Measurements from ENCODE around the gene DARS2.

The DARS2 gene

DNA sequence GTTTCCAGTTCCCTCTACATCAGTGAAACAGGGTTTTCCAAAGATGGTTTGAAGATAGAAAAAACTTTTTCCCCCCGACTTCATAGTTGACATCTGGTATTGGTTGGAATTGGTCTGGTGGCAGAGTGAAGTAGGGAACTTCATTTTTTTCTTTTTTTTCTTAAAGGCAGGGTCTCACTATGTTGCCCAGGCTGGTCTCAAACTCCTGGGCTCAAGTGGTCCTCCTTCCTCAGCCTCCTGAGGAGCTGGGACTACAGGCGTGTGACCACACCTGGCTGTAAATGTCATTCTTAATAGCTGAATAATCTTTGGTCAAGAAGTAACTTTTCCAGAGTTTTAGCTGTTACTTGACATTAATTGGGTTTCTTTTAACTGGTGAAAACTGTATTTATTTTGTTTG lies 65.4 kb downstream of the DARS2 start:
- DNase-seq: no peak

DNA sequence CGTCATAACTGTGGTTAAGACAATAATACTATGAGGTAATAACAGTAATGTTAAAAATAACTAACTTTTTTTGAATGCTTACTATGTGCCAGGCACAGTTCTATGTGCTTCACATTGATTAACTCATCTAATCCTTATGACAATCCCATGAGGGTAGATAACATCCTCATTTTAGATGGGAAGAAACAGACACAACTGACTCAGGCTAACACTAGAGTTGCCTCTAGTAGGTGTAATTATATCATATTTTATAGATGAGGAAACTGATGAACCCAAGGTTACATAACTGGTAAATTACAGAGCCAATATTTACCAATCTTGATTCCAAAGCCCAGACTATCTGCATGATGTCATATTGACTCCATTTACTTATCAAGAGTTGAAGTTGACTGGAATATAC lies 69.1 kb downstream of the DARS2 start:
- DNase-seq: no peak

DNA sequence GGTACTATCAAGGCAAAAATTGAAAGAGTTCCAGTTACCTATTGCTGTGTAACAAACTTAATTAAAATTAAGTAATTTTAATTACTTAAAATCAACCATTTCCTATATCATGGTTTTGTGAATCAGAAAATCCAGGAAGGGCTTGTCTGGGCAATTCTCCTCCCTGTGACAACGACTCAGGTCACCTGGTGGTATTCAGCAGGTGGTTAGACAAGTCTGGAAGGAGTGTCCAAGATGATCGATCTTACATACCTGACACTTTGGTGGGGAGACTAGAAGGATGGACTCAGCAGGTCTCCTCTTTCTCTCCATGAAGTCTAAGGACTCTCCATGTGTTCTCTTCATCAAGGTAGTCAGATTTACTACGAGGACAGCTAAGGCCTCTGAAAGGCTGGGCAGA lies 69.7 kb downstream of the DARS2 start:
- DNase-seq: no peak

DNA sequence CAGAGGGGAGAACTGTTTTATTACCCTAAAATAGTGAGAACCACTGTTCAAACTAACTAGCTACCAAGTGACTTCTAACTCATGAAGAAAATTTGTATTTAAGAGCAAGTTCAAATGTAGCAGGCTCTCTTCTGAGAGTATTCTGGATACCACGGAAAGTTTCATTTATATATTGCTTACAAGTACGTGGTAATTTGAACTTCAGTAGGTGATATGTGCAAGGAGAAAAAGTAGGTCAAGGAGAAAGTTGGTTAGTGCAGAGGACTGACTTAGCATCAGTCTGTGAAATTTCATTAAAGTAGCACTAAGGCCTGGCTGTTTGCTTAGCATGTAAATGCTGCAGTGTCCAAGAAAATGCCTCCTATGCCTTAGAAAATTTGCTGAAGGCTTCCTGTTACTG lies 76.0 kb downstream of the DARS2 start:
- no peak for DNase-seq

DNA sequence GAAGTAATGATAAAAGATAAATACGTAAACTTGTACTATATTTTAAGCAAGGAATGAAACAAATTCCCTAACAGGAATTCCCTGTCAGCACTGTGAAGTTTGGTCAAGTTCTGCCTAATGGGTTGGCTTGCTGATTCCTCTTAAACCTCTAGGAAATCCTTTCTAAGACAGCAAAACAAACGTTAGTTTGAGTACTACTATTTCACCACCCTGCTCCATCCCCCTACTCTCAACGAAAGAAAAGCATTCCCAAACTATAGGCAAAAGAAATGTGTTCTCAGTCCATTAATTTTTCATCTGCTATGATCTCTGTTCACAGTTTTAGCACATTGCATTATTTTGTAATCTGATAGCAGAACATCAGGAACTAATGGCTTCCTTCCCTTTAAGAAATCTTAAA lies 76.5 kb downstream of the DARS2 start:
- no peak for DNase-seq

DNA sequence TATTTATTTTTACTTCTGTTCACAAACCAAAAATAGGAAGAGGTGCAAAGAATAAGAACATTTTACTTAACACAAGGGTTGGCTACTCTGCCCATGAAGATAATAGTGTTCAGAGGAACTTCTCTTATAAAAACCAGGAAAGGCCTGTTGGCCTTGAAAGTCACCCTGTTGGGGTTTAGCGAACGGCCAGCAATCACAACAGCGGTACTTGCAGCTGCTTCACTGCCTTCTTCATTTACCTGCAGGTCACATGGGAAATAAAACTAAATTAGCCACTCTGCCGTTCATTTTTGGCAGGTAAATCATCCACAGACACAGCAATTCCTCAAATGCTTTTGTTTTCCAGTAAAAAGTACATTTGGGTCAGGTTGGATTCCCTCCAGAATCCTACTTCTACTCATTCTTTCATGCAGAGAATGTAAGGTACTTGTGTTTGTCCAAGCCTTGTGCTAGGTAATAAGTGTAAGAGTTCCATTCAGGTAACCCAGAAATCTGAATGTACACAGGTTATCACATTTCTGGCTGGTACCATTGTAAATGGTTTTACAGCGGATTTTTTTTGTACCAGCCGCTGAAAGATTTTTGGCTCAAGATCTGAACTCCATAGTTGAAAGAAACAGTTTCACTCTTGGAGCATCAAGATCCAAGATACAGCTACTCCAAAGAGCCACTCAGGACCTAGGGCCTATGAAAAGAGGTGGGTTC lies 79.5 kb downstream of the DARS2 start:
- no peak for DNase-seq

All from SIG-M5 (cell line).